ENCODE results near the gene TMEM81. TPM values are rescaled to one million over a fixed set of nuclear protein-coding genes. Genes with fewer than 3 reads are reported as not detected.

TMEM81 gene
- total and polyA plus RNA-seq, 2 donors (not counting 1 experiment from before 2014, with no cell fraction given) = 1.8 to 1.9 TPM

DNA sequence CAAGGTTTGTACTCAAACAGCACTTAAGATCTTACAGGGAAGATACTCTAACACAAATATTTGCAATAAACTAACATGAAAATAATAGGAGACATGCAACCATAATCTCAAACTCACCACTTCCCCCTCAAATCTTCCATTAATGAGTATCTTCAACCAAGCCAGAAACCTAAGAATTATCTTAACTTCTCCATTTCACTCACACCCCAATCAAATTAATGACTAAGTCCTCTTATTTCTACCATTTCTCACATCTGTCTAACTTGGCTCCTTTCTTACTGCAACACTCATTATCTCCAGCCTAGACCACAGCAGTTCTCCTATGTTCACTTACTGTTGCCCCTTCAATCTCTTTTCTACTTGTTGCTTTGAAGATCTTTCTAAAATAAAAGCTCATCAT, 27.1 kb upstream of the TMEM81 start:
- H3K9me3 ChIP-seq (ENCODE audit: control insufficient read depth, insufficient read depth, low read depth, low read length) = no peaks in the 10 kb centered on the region
- no peak overlapping the region for H3K9ac ChIP-seq (ENCODE audit: insufficient read depth, low read length)
- peaks cover 1% of the 10 kb centered on the region for H4K20me1 ChIP-seq (ENCODE audit: control insufficient read depth, extremely low read depth, insufficient read depth, low read length)
- no peaks in the 10 kb centered on the region for H3K27me3 ChIP-seq (ENCODE audit: control insufficient read depth, insufficient read depth, low read length)
- DNase-seq (ENCODE audit: low read depth in 2 of 2) = no peak
- no peak overlapping the region for H2AFZ ChIP-seq (ENCODE audit: low read length)
- no peak overlapping the region for H3K4me3 ChIP-seq (replicated peaks in 1 of 4; ENCODE audit: control extremely low read depth in 1 of 4, insufficient read depth in 1 of 4, low read depth in 3 of 4, low read length in 4 of 4)
- peaks cover 2% of the 10 kb centered on the region for H3K79me2 ChIP-seq (ENCODE audit: control insufficient read depth, insufficient read depth, low read length)
- no peaks in the 10 kb centered on the region for H3K4me1 ChIP-seq (ENCODE audit: control insufficient read depth, extremely low read depth, insufficient read depth, low read length)
- H3K4me2 ChIP-seq (ENCODE audit: extremely low read depth, insufficient read depth, low read length) = no peak overlapping the region
- TF ChIP-seq CTCF (conservative IDR thresholded peaks at IDR 0.05 in 1 of 2, IDR thresholded peaks at IDR 0.05 in 1 of 2; ENCODE audit: low read depth in 1 of 2, low read length in 2 of 2) (no peak), EZH2 (IDR thresholded peaks at IDR 0.05; ENCODE audit: low read length, missing control alignments) (no peak)
- H3K27ac ChIP-seq (ENCODE audit: insufficient read depth, low read length) = no peak overlapping the region
- H3K36me3 ChIP-seq (ENCODE audit: control insufficient read depth, insufficient read depth, low read length) = no peaks in the 10 kb centered on the region

DNA sequence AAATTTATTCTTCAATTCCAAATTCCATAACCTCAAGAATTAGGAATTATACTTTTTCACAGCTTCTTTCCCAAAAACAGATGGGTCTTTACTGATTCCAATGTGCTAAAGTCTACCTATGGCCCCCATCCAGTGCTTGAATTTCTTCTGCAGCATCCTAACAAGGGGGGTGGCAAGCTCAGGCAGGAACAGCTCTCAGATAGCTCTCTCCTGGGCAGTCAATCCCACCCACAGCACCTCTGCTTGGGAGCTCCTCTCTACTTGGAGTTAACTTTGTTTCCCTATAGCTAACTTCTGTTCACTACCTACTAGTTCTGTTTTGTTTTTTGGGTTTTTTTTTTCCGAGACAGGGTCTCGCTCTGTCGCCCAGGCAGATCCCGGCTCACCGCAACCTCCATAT, 25.5 kb upstream of the TMEM81 start:
- Histone ChIP-seq H3K36me3 (ENCODE audit: control insufficient read depth, insufficient read depth, low read length) (peaks cover 4% of the 10 kb centered on the region), H4K20me1 (ENCODE audit: control insufficient read depth, extremely low read depth, insufficient read depth, low read length) (no peaks in the 10 kb centered on the region), H3K27me3 (ENCODE audit: control insufficient read depth, insufficient read depth, low read length) (no peaks in the 10 kb centered on the region), H3K9me3 (ENCODE audit: control insufficient read depth, insufficient read depth, low read depth, low read length) (no peaks in the 10 kb centered on the region), H3K4me3 (replicated peaks in 1 of 4; ENCODE audit: control extremely low read depth in 1 of 4, insufficient read depth in 1 of 4, low read depth in 3 of 4, low read length in 4 of 4) (no peak overlapping the region), H3K9ac (ENCODE audit: insufficient read depth, low read length) (no peak overlapping the region), H3K79me2 (ENCODE audit: control insufficient read depth, insufficient read depth, low read length) (no peaks in the 10 kb centered on the region), H3K27ac (ENCODE audit: insufficient read depth, low read length) (no peak overlapping the region), H2AFZ (ENCODE audit: low read length) (no peak overlapping the region), H3K4me2 (ENCODE audit: extremely low read depth, insufficient read depth, low read length) (no peak overlapping the region), H3K4me1 (ENCODE audit: control insufficient read depth, extremely low read depth, insufficient read depth, low read length) (no peaks in the 10 kb centered on the region)
- no peak for TF ChIP-seq EZH2 (IDR thresholded peaks at IDR 0.05; ENCODE audit: low read length, missing control alignments)
- TF ChIP-seq CTCF (conservative IDR thresholded peaks at IDR 0.05 in 1 of 2, IDR thresholded peaks at IDR 0.05 in 1 of 2; ENCODE audit: low read depth in 1 of 2, low read length in 2 of 2) = no peak
- DNase-seq (ENCODE audit: low read depth in 2 of 2) = no peak

DNA sequence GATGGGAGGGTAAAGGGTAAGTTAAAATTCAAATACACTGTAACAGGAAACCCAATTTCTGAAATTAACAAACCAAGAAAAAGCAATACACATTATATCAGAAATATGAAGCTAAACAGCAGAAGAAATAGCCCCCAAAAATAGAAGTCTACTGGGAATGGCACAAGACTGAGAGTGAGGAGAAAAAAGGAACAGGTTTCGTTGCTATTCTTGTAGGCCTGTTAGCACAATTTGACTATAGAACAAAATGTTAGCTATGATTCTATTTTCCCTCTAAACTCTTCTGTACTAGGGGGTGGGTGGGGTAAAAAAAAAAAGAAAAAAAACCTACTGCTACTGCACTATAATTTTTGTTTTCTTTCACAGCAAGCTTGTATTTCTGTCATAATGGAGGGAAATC, 25.0 kb upstream of the TMEM81 start:
- Histone ChIP-seq H3K4me3 (replicated peaks in 1 of 4; ENCODE audit: control extremely low read depth in 1 of 4, insufficient read depth in 1 of 4, low read depth in 3 of 4, low read length in 4 of 4) (no peak overlapping the region), H3K4me1 (ENCODE audit: control insufficient read depth, extremely low read depth, insufficient read depth, low read length) (no peaks in the 10 kb centered on the region), H3K9me3 (ENCODE audit: control insufficient read depth, insufficient read depth, low read depth, low read length) (no peaks in the 10 kb centered on the region), H3K4me2 (ENCODE audit: extremely low read depth, insufficient read depth, low read length) (no peak overlapping the region), H3K36me3 (ENCODE audit: control insufficient read depth, insufficient read depth, low read length) (peaks cover 4% of the 10 kb centered on the region), H2AFZ (ENCODE audit: low read length) (no peak overlapping the region), H3K27ac (ENCODE audit: insufficient read depth, low read length) (no peak overlapping the region), H3K9ac (ENCODE audit: insufficient read depth, low read length) (no peak overlapping the region), H4K20me1 (ENCODE audit: control insufficient read depth, extremely low read depth, insufficient read depth, low read length) (no peaks in the 10 kb centered on the region), H3K79me2 (ENCODE audit: control insufficient read depth, insufficient read depth, low read length) (no peaks in the 10 kb centered on the region), H3K27me3 (ENCODE audit: control insufficient read depth, insufficient read depth, low read length) (no peaks in the 10 kb centered on the region)
- TF ChIP-seq EZH2 (IDR thresholded peaks at IDR 0.05; ENCODE audit: low read length, missing control alignments) (no peak), CTCF (conservative IDR thresholded peaks at IDR 0.05 in 1 of 2, IDR thresholded peaks at IDR 0.05 in 1 of 2; ENCODE audit: low read depth in 1 of 2, low read length in 2 of 2) (no peak)
- no peak for DNase-seq (ENCODE audit: low read depth in 2 of 2)

Measured in fibroblast of lung (primary cell).